Measurements from ENCODE around the gene VWA2.
A peak's percentile ranks its signal among the peaks of the same experiment; 100 is the strongest.

Gene VWA2

DNA sequence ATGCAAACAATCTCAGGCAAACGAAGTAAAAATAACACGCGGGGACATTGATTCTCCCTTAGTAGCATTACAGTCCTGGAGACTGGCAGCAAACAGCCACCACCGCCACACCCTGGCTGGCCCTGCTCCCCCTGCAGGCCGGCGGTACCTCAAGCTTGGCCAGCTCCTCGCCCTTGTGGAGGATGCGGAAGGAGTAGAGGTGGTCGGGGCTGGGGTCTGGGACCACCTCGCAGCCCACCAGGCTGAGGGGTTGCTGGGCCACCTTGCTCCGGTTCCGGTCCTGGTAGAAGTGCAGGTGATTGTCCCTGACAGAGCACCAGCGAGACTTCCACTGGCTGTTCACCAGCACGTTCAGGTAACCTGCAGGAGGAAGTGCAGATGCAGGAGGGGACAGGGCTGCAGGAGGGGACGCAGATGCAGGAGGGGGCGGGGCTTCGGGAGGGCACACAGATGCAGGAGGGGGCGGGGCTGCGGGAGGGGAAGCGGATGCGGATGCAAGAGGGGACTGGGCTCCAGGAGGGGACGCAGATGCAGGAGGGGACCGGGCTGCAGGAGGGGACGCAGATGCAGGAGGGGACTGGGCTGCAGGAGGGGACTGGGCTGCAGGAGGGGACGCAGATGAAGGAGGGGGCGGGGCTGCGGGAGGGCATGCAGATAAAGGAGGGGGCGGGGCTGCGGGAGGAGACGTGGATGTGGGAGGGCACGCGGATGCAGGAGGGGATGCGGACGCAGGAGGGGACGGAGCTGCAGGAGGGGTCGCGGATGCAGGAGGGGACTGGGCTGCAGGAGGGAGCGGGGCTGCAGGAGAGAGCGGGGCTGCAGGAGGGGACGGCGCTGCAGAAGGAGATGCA, 65.7 kb downstream of the VWA2 start:
- Histone ChIP-seq H2BK5ac (ENCODE audit: low read length) (no peak overlapping the region), H4K8ac (ENCODE audit: low read depth, low read length) (peak overlapping the region; percentile 87), H4K91ac (ENCODE audit: low read depth, low read length, poor library complexity) (peak overlapping the region; percentile 57), H3K18ac (ENCODE audit: low read length) (peak overlapping the region; percentile 94), H3K27me3 (ENCODE audit: control insufficient read depth in 3 of 3, insufficient read depth in 3 of 3, low read depth in 1 of 3, low read length in 3 of 3) (no peaks in the 10 kb centered on the region), H3K4me3 (ENCODE audit: low read length in 2 of 2) (peak overlapping the region; percentile 54 to 84), H3K14ac (ENCODE audit: low read length) (no peak overlapping the region), H3K9me3 (replicated peaks in 1 of 2; ENCODE audit: control insufficient read depth in 2 of 2, insufficient read depth in 1 of 2, low read depth in 1 of 2, low read length in 2 of 2) (no peaks in the 10 kb centered on the region), H3K27ac (replicated peaks; ENCODE audit: low read length) (peak overlapping the region; percentile 52), H3K36me3 (replicated peaks in 1 of 2; ENCODE audit: control insufficient read depth in 2 of 2, insufficient read depth in 2 of 2, low read length in 2 of 2) (no peaks in the 10 kb centered on the region), H2BK12ac (ENCODE audit: low read length) (peak overlapping the region; percentile 95), H3K23ac (ENCODE audit: low read depth, low read length, poor library complexity) (peak overlapping the region; percentile 82), H2AFZ (ENCODE audit: low read length) (peak overlapping the region; percentile 96), H3K4me2 (ENCODE audit: insufficient read depth, low read length, poor library complexity, severe bottlenecking) (peak overlapping the region; percentile 81), H2AK5ac (ENCODE audit: low read depth, low read length) (peak overlapping the region; percentile 36), H3K79me1 (ENCODE audit: low read depth, low read length) (no peaks in the 10 kb centered on the region), H3K9ac (ENCODE audit: low read depth, low read length, poor library complexity) (peak overlapping the region; percentile 91), H2BK120ac (ENCODE audit: low read depth, low read length) (no peak overlapping the region), H2BK15ac (ENCODE audit: low read length) (peak overlapping the region; percentile 87), H3K4me1 (ENCODE audit: control insufficient read depth in 2 of 2, insufficient read depth in 1 of 2, low read depth in 1 of 2, low read length in 2 of 2) (peaks cover 15 to 23% of the 10 kb centered on the region in 2 donors), H3K4ac (ENCODE audit: low read length) (no peak overlapping the region)
- WGBS, 2 donors (ENCODE audit: extremely low coverage in 2 of 2, insufficient read length in 2 of 2, insufficient replicate concordance in 1 of 2) = no CpG with 5 or more reads among the region's 41 CpGs
- DNase-seq (ENCODE audit: low spot score) = peak; percentile 82

DNA sequence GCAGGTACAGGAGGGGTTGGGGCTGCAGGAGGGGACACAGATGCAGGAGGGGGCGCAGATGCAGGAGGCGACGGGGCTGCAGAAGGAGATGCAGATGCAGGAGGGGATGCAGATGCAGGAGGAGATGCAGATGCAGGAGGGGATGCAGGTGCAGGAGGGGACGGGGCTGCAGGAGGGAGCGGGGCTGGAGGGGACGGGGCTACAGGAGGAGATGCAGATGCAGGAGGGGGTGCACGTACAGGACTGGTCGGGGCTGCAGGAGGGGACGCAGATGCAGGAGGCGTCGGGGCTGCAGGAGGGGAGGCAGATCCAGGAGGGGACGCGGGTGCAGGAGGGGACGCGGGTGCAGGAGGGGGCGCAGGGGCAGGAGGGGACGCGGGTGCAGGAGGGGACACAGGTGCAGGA, 66.5 kb downstream of the VWA2 start:
- Histone ChIP-seq H3K18ac (ENCODE audit: low read length) (peak overlapping the region; percentile 94), H3K4me3 (ENCODE audit: low read length in 2 of 2) (peak overlapping the region; percentile 54 to 73), H3K79me1 (ENCODE audit: low read depth, low read length) (no peaks in the 10 kb centered on the region), H3K9ac (ENCODE audit: low read depth, low read length, poor library complexity) (peak overlapping the region; percentile 87), H2BK120ac (ENCODE audit: low read depth, low read length) (no peak overlapping the region), H4K91ac (ENCODE audit: low read depth, low read length, poor library complexity) (no peak overlapping the region), H2BK12ac (ENCODE audit: low read length) (no peak overlapping the region), H3K4ac (ENCODE audit: low read length) (no peak overlapping the region), H3K36me3 (replicated peaks in 1 of 2; ENCODE audit: control insufficient read depth in 2 of 2, insufficient read depth in 2 of 2, low read length in 2 of 2) (no peaks in the 10 kb centered on the region), H2BK5ac (ENCODE audit: low read length) (no peak overlapping the region), H2AK5ac (ENCODE audit: low read depth, low read length) (peak overlapping the region; percentile 36), H3K4me1 (ENCODE audit: control insufficient read depth in 2 of 2, insufficient read depth in 1 of 2, low read depth in 1 of 2, low read length in 2 of 2) (peaks cover 15 to 23% of the 10 kb centered on the region in 2 donors), H2BK15ac (ENCODE audit: low read length) (peak overlapping the region; percentile 87), H4K8ac (ENCODE audit: low read depth, low read length) (peak overlapping the region; percentile 87), H3K23ac (ENCODE audit: low read depth, low read length, poor library complexity) (peak overlapping the region; percentile 82), H3K4me2 (ENCODE audit: insufficient read depth, low read length, poor library complexity, severe bottlenecking) (peak overlapping the region; percentile 38), H3K27ac (replicated peaks; ENCODE audit: low read length) (no peak overlapping the region), H3K9me3 (replicated peaks in 1 of 2; ENCODE audit: control insufficient read depth in 2 of 2, insufficient read depth in 1 of 2, low read depth in 1 of 2, low read length in 2 of 2) (no peaks in the 10 kb centered on the region), H3K14ac (ENCODE audit: low read length) (no peak overlapping the region), H3K27me3 (ENCODE audit: control insufficient read depth in 3 of 3, insufficient read depth in 3 of 3, low read depth in 1 of 3, low read length in 3 of 3) (no peaks in the 10 kb centered on the region), H2AFZ (ENCODE audit: low read length) (peak overlapping the region; percentile 96)
- WGBS, 2 donors (ENCODE audit: extremely low coverage in 2 of 2, insufficient read length in 2 of 2, insufficient replicate concordance in 1 of 2) = no CpG with 5 or more reads among the region's 18 CpGs
- DNase-seq (ENCODE audit: low spot score) = no peak

GRCh38 chr10:114306116-114306973, 67.3 kb downstream of the VWA2 start:
- Histone ChIP-seq H2BK12ac (ENCODE audit: low read length) (no peak overlapping the region), H3K18ac (ENCODE audit: low read length) (peak overlapping the region; percentile 69), H3K27ac (replicated peaks; ENCODE audit: low read length) (no peak overlapping the region), H3K27me3 (ENCODE audit: control insufficient read depth in 3 of 3, insufficient read depth in 3 of 3, low read depth in 1 of 3, low read length in 3 of 3) (no peaks in the 10 kb centered on the region), H2AFZ (ENCODE audit: low read length) (no peak overlapping the region), H2AK5ac (ENCODE audit: low read depth, low read length) (no peak overlapping the region), H2BK120ac (ENCODE audit: low read depth, low read length) (no peak overlapping the region), H4K91ac (ENCODE audit: low read depth, low read length, poor library complexity) (no peak overlapping the region), H3K9ac (ENCODE audit: low read depth, low read length, poor library complexity) (no peak overlapping the region), H3K9me3 (replicated peaks in 1 of 2; ENCODE audit: control insufficient read depth in 2 of 2, insufficient read depth in 1 of 2, low read depth in 1 of 2, low read length in 2 of 2) (no peaks in the 10 kb centered on the region), H3K4ac (ENCODE audit: low read length) (no peak overlapping the region), H3K23ac (ENCODE audit: low read depth, low read length, poor library complexity) (no peak overlapping the region), H3K79me1 (ENCODE audit: low read depth, low read length) (no peaks in the 10 kb centered on the region), H4K8ac (ENCODE audit: low read depth, low read length) (peak overlapping the region; percentile 8), H3K36me3 (replicated peaks in 1 of 2; ENCODE audit: control insufficient read depth in 2 of 2, insufficient read depth in 2 of 2, low read length in 2 of 2) (no peaks in the 10 kb centered on the region), H2BK5ac (ENCODE audit: low read length) (no peak overlapping the region), H3K4me2 (ENCODE audit: insufficient read depth, low read length, poor library complexity, severe bottlenecking) (no peak overlapping the region), H3K4me3 (ENCODE audit: low read length in 2 of 2) (no peak overlapping the region), H2BK15ac (ENCODE audit: low read length) (no peak overlapping the region), H3K14ac (ENCODE audit: low read length) (no peak overlapping the region), H3K4me1 (ENCODE audit: control insufficient read depth in 2 of 2, insufficient read depth in 1 of 2, low read depth in 1 of 2, low read length in 2 of 2) (peaks cover 15 to 23% of the 10 kb centered on the region in 2 donors)
- DNase-seq (ENCODE audit: low spot score) = no peak
- WGBS, 2 donors (ENCODE audit: extremely low coverage in 2 of 2, insufficient read length in 2 of 2, insufficient replicate concordance in 1 of 2) = no CpG with 5 or more reads among the region's 19 CpGs

DNA sequence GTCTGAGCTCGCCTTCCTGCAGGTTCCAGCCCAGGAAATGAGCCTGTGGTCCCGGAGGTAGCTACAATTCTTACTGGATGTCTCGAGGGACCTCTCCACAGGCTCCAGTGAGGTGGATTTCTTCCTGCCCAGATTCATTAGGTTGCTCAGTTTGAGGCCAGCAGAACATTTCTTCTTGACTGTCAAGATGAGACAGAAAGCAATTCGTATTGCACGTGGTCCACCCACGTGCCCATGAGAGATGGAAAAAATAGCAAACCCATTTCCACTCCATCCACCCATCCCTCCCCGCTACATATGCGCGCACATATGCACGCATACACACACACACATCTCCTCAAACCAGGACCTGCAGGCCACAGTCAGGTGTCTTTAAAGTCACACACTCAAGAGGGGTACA, 68.7 kb downstream of the VWA2 start:
- no peak for DNase-seq (ENCODE audit: low spot score)
- Histone ChIP-seq H2BK5ac (ENCODE audit: low read length) (no peak overlapping the region), H3K18ac (ENCODE audit: low read length) (peak overlapping the region; percentile 41), H3K23ac (ENCODE audit: low read depth, low read length, poor library complexity) (no peak overlapping the region), H3K4me2 (ENCODE audit: insufficient read depth, low read length, poor library complexity, severe bottlenecking) (no peak overlapping the region), H3K9ac (ENCODE audit: low read depth, low read length, poor library complexity) (no peak overlapping the region), H2BK15ac (ENCODE audit: low read length) (peak overlapping the region; percentile 15), H4K91ac (ENCODE audit: low read depth, low read length, poor library complexity) (no peak overlapping the region), H3K27me3 (ENCODE audit: control insufficient read depth in 3 of 3, insufficient read depth in 3 of 3, low read depth in 1 of 3, low read length in 3 of 3) (no peaks in the 10 kb centered on the region), H3K14ac (ENCODE audit: low read length) (no peak overlapping the region), H3K4ac (ENCODE audit: low read length) (no peak overlapping the region), H2BK120ac (ENCODE audit: low read depth, low read length) (no peak overlapping the region), H3K79me1 (ENCODE audit: low read depth, low read length) (no peaks in the 10 kb centered on the region), H2AFZ (ENCODE audit: low read length) (no peak overlapping the region), H3K4me3 (ENCODE audit: low read length in 2 of 2) (no peak overlapping the region), H3K4me1 (ENCODE audit: control insufficient read depth in 2 of 2, insufficient read depth in 1 of 2, low read depth in 1 of 2, low read length in 2 of 2) (peaks cover 15 to 23% of the 10 kb centered on the region in 2 donors), H3K36me3 (replicated peaks in 1 of 2; ENCODE audit: control insufficient read depth in 2 of 2, insufficient read depth in 2 of 2, low read length in 2 of 2) (no peaks in the 10 kb centered on the region), H2AK5ac (ENCODE audit: low read depth, low read length) (no peak overlapping the region), H3K27ac (replicated peaks; ENCODE audit: low read length) (no peak overlapping the region), H2BK12ac (ENCODE audit: low read length) (peak overlapping the region; percentile 43), H3K9me3 (replicated peaks in 1 of 2; ENCODE audit: control insufficient read depth in 2 of 2, insufficient read depth in 1 of 2, low read depth in 1 of 2, low read length in 2 of 2) (no peaks in the 10 kb centered on the region), H4K8ac (ENCODE audit: low read depth, low read length) (no peak overlapping the region)
- WGBS, 2 donors (ENCODE audit: extremely low coverage in 2 of 2, insufficient read length in 2 of 2, insufficient replicate concordance in 1 of 2) = no CpG with 5 or more reads among the region's 10 CpGs
